HEK293 (cell line): ENCODE results near the gene SLC35B1.
A peak's percentile ranks its signal among the peaks of the same experiment; 100 is the strongest.

Experiments used
- BCL6B ChIP-seq: fragments of 450-650 bp; formaldehyde crosslinking; IDR thresholded peaks from 2 replicates; pipeline ENCODE4 v1.5.1; 2017; ENCODE audit warnings: missing biosample characterization, missing genetic modification characterization
- GLI4 ChIP-seq: fragments of 450-650 bp; formaldehyde crosslinking; IDR thresholded peaks from 2 replicates; pipeline ENCODE4 v1.5.1; 2016; ENCODE audit warnings: missing biosample characterization, missing genetic modification characterization
- KLF1 ChIP-seq: fragments of 450-650 bp; formaldehyde crosslinking; IDR thresholded peaks from 2 replicates; pipeline ENCODE4 v1.5.1; 2016; ENCODE audit warnings: missing biosample characterization, missing genetic modification characterization
- REST ChIP-seq: fragments of 450-650 bp; formaldehyde crosslinking; IDR thresholded peaks from 2 replicates; pipeline ENCODE4 v1.5.1; 2016; ENCODE audit warnings: missing biosample characterization, missing genetic modification characterization
- SP3 ChIP-seq: fragments of 450-650 bp; formaldehyde crosslinking; IDR thresholded peaks from 2 replicates; pipeline ENCODE4 v1.5.1; 2016; ENCODE audit warnings: missing biosample characterization, missing genetic modification characterization
- TRIM28 ChIP-seq: IDR thresholded peaks from 2 replicates; pipeline ENCODE4 v1.6.1; 2011; ENCODE audit warnings: low read length, control low read depth, borderline replicate concordance
- YY2 ChIP-seq: fragments of 450-650 bp; formaldehyde crosslinking; IDR thresholded peaks from 2 replicates; pipeline ENCODE4 v1.5.1; 2016; ENCODE audit warnings: missing biosample characterization, missing genetic modification characterization
- ZBTB21 ChIP-seq: fragments of 450-650 bp; formaldehyde crosslinking; IDR thresholded peaks from 2 replicates; pipeline ENCODE4 v1.5.1; 2017; ENCODE audit warnings: missing biosample characterization, missing genetic modification characterization
- ZBTB48 ChIP-seq: fragments of 450-650 bp; formaldehyde crosslinking; IDR thresholded peaks from 2 replicates; pipeline ENCODE4 v1.5.1; 2016; ENCODE audit warnings: missing biosample characterization, missing genetic modification characterization
- ZFP41 ChIP-seq: fragments of 450-650 bp; formaldehyde crosslinking; IDR thresholded peaks from 2 replicates; pipeline ENCODE4 v1.5.1; 2016; ENCODE audit warnings: missing biosample characterization, missing genetic modification characterization, borderline replicate concordance
- ZNF16 ChIP-seq: fragments of 450-650 bp; formaldehyde crosslinking; IDR thresholded peaks from 2 replicates; pipeline ENCODE4 v1.5.1; 2016; ENCODE audit warnings: low read depth, missing biosample characterization, missing genetic modification characterization
- ZNF175 ChIP-seq: fragments of 450-650 bp; formaldehyde crosslinking; IDR thresholded peaks from 2 replicates; pipeline ENCODE4 v1.5.1; 2016; ENCODE audit warnings: missing biosample characterization, missing genetic modification characterization
- ZNF2 ChIP-seq: fragments of 450-650 bp; formaldehyde crosslinking; IDR thresholded peaks from 2 replicates; pipeline ENCODE4 v1.5.1; 2016; ENCODE audit warnings: missing biosample characterization, missing genetic modification characterization
- ZNF274 ChIP-seq, 2 experiments: fragments of 200-500 bp in 1 of 2; fragments of 450-650 bp in 1 of 2; sonication (Bioruptor generic) in 1 of 2; formaldehyde crosslinking in 1 of 2; IDR thresholded peaks; 2 replicates each; pipeline versions ENCODE4 v1.5.1 to v1.6.1; 2014 to 2016; ENCODE audit warnings: borderline replicate concordance in 1 of 2, inconsistent platforms in 1 of 2, low read length in 1 of 2, missing biosample characterization in 1 of 2, missing genetic modification characterization in 1 of 2
- ZNF302 ChIP-seq: fragments of 450-650 bp; formaldehyde crosslinking; IDR thresholded peaks from 2 replicates; pipeline ENCODE4 v1.5.1; 2016; ENCODE audit warnings: missing biosample characterization, missing genetic modification characterization, low read depth
- ZNF341 ChIP-seq: fragments of 450-650 bp; formaldehyde crosslinking; IDR thresholded peaks from 2 replicates; pipeline ENCODE4; 2016; ENCODE audit warnings: low read depth, missing biosample characterization, missing genetic modification characterization
- ZNF366 ChIP-seq: fragments of 450-650 bp; formaldehyde crosslinking; conservative IDR thresholded peaks from 2 replicates; pipeline ENCODE4 v1.5.1; 2016; ENCODE audit warnings: missing biosample characterization, missing genetic modification characterization
- ZNF37A ChIP-seq: fragments of 450-650 bp; IDR thresholded peaks from 2 replicates; pipeline ENCODE4 v1.5.1; 2018; ENCODE audit warnings: missing biosample characterization, missing genetic modification characterization
- ZNF48 ChIP-seq: fragments of 450-650 bp; formaldehyde crosslinking; IDR thresholded peaks from 2 replicates; pipeline ENCODE4 v1.5.1; 2016; ENCODE audit warnings: missing biosample characterization, missing genetic modification characterization
- ZNF514 ChIP-seq: fragments of 450-650 bp; formaldehyde crosslinking; IDR thresholded peaks from 2 replicates; pipeline ENCODE4 v1.5.1; 2016; ENCODE audit warnings: missing biosample characterization, missing genetic modification characterization
- ZNF610 ChIP-seq: fragments of 450-650 bp; formaldehyde crosslinking; IDR thresholded peaks from 2 replicates; pipeline ENCODE4 v1.5.1; 2016; ENCODE audit warnings: missing biosample characterization, missing genetic modification characterization, borderline replicate concordance
- ZNF624 ChIP-seq: fragments of 450-650 bp; formaldehyde crosslinking; IDR thresholded peaks from 2 replicates; pipeline ENCODE4 v1.5.1; 2017; ENCODE audit warnings: missing biosample characterization, missing genetic modification characterization
- ZNF626 ChIP-seq: fragments of 450-650 bp; sonication (Bioruptor Pico); formaldehyde crosslinking; IDR thresholded peaks from 2 replicates; pipeline ENCODE4 v1.5.1; 2018; ENCODE audit warnings: missing biosample characterization, missing genetic modification characterization, inconsistent platforms
- ZNF629 ChIP-seq: fragments of 450-650 bp; formaldehyde crosslinking; IDR thresholded peaks from 2 replicates; pipeline ENCODE4 v1.5.1; 2017; ENCODE audit warnings: missing biosample characterization, missing genetic modification characterization
- ZNF768 ChIP-seq: fragments of 450-650 bp; formaldehyde crosslinking; IDR thresholded peaks from 2 replicates; pipeline ENCODE4 v1.5.1; 2018; ENCODE audit warnings: missing biosample characterization, mild to moderate bottlenecking, missing genetic modification characterization
- ZNF785 ChIP-seq: fragments of 450-650 bp; formaldehyde crosslinking; IDR thresholded peaks from 2 replicates; pipeline ENCODE4 v1.5.1; 2016; ENCODE audit warnings: missing biosample characterization, missing genetic modification characterization
- ZNF792 ChIP-seq: fragments of 450-650 bp; formaldehyde crosslinking; IDR thresholded peaks from 2 replicates; pipeline ENCODE4 v1.5.1; 2016; ENCODE audit warnings: missing biosample characterization, missing genetic modification characterization
- ZNF843 ChIP-seq: fragments of 450-650 bp; formaldehyde crosslinking; IDR thresholded peaks from 2 replicates; pipeline ENCODE4 v1.5.1; 2016; ENCODE audit warnings: missing biosample characterization, missing genetic modification characterization
- TF ChIP-seq, protein P1 (sequence below): fragments of 450-650 bp; formaldehyde crosslinking; IDR thresholded peaks from 2 replicates; pipeline ENCODE4 v1.5.1; 2017; ENCODE audit warnings: missing biosample characterization, missing genetic modification characterization
- TF ChIP-seq, protein P2 (sequence below): fragments of 450-650 bp; formaldehyde crosslinking; IDR thresholded peaks from 2 replicates; pipeline ENCODE4 v1.5.1; 2017; ENCODE audit warnings: missing biosample characterization, missing genetic modification characterization
- TF ChIP-seq, protein P3 (sequence below): fragments of 450-650 bp; formaldehyde crosslinking; IDR thresholded peaks from 2 replicates; pipeline ENCODE4 v1.5.1; 2016; ENCODE audit warnings: missing biosample characterization, missing genetic modification characterization, borderline replicate concordance

The SLC35B1 gene

GRCh38 chr17:49677134-49677932 lies 30.4 kb downstream of the SLC35B1 start (continued):
- TF ChIP-seq, protein P1, sequence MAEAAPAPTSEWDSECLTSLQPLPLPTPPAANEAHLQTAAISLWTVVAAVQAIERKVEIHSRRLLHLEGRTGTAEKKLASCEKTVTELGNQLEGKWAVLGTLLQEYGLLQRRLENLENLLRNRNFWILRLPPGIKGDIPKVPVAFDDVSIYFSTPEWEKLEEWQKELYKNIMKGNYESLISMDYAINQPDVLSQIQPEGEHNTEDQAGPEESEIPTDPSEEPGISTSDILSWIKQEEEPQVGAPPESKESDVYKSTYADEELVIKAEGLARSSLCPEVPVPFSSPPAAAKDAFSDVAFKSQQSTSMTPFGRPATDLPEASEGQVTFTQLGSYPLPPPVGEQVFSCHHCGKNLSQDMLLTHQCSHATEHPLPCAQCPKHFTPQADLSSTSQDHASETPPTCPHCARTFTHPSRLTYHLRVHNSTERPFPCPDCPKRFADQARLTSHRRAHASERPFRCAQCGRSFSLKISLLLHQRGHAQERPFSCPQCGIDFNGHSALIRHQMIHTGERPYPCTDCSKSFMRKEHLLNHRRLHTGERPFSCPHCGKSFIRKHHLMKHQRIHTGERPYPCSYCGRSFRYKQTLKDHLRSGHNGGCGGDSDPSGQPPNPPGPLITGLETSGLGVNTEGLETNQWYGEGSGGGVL (tag by site-specific recombination), result no peak
- TF ChIP-seq ZFP41 (tag by site-specific recombination), result no peak
- TF ChIP-seq ZNF785, result no peak
- no peak; the same call in 1 of the 2 replicates for TF ChIP-seq ZNF2 (tag by site-specific recombination)
- no peak for TF ChIP-seq ZNF626
- TF ChIP-seq ZNF792 (tag by site-specific recombination), result no peak
- TF ChIP-seq ZNF48, result no peak
- TF ChIP-seq, protein P2, sequence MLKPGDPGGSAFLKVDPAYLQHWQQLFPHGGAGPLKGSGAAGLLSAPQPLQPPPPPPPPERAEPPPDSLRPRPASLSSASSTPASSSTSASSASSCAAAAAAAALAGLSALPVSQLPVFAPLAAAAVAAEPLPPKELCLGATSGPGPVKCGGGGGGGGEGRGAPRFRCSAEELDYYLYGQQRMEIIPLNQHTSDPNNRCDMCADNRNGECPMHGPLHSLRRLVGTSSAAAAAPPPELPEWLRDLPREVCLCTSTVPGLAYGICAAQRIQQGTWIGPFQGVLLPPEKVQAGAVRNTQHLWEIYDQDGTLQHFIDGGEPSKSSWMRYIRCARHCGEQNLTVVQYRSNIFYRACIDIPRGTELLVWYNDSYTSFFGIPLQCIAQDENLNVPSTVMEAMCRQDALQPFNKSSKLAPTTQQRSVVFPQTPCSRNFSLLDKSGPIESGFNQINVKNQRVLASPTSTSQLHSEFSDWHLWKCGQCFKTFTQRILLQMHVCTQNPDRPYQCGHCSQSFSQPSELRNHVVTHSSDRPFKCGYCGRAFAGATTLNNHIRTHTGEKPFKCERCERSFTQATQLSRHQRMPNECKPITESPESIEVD (tag by site-specific recombination), result no peak
- no peak; the same call in 1 of the 2 replicates for TF ChIP-seq REST (tag by site-specific recombination)
- no peak for TF ChIP-seq ZNF302 (tag by site-specific recombination)
- peak; percentile 51; the same call in 1 of the 2 replicates for TF ChIP-seq ZBTB48 (tag by site-specific recombination)
- TF ChIP-seq ZBTB21 (tag by site-specific recombination), result no peak
- no peak for TF ChIP-seq ZNF16 (tag by site-specific recombination)
- TF ChIP-seq, protein P3, sequence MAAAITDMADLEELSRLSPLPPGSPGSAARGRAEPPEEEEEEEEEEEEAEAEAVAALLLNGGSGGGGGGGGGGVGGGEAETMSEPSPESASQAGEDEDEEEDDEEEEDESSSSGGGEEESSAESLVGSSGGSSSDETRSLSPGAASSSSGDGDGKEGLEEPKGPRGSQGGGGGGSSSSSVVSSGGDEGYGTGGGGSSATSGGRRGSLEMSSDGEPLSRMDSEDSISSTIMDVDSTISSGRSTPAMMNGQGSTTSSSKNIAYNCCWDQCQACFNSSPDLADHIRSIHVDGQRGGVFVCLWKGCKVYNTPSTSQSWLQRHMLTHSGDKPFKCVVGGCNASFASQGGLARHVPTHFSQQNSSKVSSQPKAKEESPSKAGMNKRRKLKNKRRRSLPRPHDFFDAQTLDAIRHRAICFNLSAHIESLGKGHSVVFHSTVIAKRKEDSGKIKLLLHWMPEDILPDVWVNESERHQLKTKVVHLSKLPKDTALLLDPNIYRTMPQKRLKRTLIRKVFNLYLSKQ (tag by site-specific recombination), result no peak
- TF ChIP-seq KLF1 (tag by site-specific recombination), result no peak
- TF ChIP-seq GLI4 (tag by site-specific recombination), result 0 out of 2 replicates have a peak, but pooled peaks have one; percentile 57
- no peak for TF ChIP-seq ZNF341
- TF ChIP-seq ZNF610 (tag by site-specific recombination), result no peak
- TF ChIP-seq ZNF514 (tag by site-specific recombination), result no peak
- no peak for TF ChIP-seq TRIM28
- no peak for TF ChIP-seq ZNF274 (IDR thresholded peaks at IDR 0.05; ENCODE audit: low read length)
- no peak for TF ChIP-seq ZNF274 (tag by site-specific recombination; IDR thresholded peaks at IDR 0.05; ENCODE audit: borderline replicate concordance)
- no peak for TF ChIP-seq BCL6B
- TF ChIP-seq ZNF624, result no peak
- TF ChIP-seq SP3 (tag by site-specific recombination), result no peak
- TF ChIP-seq ZNF37A (tag by site-specific recombination), result no peak
- no peak for TF ChIP-seq ZNF843 (tag by site-specific recombination)
- TF ChIP-seq ZNF768 (tag by site-specific recombination), result no peak
- TF ChIP-seq YY2 (tag by site-specific recombination), result no peak
- no peak for TF ChIP-seq ZNF629 (tag by site-specific recombination)
- TF ChIP-seq ZNF366 (tag by site-specific recombination), result peak; percentile 47; the same call in 1 of the 2 replicates
- TF ChIP-seq ZNF175 (tag by site-specific recombination), result no peak
